HG03378 (cell line): ENCODE results near the gene LTV1.
A peak's percentile ranks its signal among the peaks of the same experiment; 100 is the strongest.

Experiments
- ATAC-seq: cut with Tn5 transposase; IDR thresholded peaks from one replicate; pipeline ENCODE4 v1.9.1; 2021; ENCODE audit warnings: mild to moderate bottlenecking, moderate library complexity; ENCODE audit not compliant: unreplicated experiment

The LTV1 gene

DNA sequence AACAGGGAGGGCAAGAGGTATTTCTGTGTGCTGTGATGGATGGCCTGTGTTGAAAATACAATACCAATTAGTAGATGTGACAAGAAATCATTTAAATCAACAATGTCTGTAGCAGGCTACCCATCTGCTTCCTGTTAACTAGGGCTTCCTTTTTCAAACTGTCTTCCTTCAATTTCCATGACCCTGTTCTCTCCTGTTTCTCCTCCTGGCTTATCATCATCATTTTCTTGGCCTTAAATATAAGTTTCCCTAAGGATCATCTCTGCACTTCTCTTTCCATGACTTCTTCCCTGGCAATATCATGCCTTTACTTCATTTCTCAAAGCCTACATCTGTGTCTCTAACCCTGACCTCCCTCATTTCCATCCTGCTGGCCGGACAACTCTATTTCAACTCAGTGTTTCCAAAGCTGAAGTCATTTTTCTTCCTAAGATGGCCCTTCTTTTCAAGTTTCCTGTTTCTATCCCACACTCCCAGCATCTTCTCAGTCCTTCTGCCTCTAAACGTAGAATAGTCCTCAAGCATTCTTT lies 39.3 kb downstream of the LTV1 start:
- no peak for ATAC-seq

DNA sequence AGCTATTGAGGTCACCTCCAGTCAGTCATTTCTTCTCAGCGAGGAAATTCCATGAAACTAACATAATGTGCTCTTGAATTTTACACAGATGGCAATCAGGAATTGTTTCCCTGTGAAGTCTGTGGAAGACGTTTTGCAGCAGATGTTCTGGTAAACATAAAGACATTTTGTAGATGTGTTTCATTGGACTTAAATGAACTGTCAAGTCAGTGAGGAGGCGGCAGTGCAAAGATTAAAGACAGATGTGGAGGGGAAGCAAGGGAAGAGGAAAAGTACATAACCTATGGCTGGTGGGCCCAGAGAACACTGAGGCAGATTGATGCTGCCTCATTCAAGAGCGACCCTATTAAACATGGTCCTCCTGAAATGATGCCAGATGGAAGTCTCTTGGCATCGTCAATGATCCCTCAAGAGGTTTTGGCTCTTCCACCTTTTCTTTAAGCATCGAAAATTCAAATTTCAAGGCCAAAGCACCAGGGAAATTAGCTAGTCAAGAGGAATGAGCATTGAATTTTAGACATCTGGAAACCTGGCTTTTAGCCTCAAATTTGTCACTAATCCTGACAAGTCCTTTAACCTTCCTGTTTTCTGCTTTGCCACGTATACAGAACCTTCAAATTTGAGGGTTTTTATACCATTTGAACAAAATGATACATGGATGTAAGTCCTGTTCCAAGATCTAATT lies 41.2 kb downstream of the LTV1 start:
- ATAC-seq, result no peak

DNA sequence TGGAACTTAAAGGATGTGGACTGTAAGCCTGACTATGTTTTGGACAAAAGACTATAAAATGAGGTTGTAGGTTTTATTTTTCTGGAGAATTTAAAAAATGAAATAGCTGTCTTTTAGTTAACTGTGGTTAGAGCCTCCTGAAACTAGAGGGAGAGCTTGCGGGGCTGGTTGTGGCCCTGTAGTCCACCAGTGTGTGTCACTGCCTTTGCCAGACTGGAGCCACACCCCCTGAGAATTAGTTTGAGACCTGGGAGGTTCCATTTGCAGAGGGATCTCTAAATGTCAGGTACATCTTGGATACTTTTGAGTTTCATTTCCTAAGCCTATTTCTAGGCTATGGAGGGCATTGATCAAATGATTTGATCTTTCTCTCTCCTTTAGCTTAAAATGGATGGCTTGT lies 42.0 kb downstream of the LTV1 start:
- ATAC-seq, result no peak

DNA sequence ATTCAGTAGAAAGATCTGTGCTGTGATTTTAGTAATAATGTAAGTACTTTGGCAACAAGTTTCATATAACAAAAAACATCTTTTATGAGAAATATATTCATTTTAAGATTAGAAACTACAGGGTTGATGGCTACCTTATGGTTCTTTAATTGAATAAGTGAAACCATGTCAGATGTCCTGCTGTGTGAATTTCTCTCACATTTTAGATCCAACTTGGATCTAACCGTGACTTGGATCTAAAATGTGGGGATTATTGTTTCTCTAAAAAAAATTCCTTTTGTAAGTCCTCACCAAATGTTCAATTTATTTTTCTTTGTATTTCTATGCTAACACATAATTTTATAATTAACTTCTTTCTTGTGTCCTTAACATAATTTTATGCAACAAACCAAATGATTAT lies 51.5 kb downstream of the LTV1 start:
- no peak for ATAC-seq

DNA sequence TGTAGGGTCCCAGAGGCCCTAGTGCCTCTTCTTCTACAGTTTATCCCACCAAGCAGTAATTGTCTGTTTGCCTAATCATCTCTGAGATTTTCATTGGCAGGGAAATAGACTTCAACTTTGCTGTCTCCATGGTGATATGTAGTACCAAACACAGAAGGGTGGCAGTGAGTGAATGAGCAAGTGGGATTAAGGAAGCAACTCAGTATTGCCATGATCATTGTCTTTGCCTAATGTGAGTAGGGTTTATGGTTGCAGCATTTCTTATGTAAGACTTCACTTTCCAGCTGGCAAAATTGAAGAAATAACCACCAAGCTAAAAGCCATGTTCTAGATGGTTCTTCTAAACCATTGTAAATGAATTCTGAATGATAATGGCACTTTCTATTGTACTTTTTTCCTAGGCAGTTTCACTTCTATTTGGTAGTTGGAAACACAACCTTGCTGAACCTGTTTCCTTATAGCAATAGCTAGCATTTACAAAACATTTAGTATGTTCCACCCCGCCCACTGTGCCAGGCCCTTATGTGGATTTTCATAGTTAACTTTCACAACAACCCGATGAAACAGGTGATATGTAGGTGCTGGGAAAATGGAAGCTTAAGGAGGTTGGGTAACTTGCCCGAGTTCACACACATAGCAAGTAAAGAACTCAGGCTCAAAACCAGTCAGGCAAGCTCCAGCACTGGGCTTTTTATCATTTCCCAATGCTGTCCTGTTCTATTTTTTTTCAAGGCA lies 53.2 kb downstream of the LTV1 start:
- no peak for ATAC-seq

DNA sequence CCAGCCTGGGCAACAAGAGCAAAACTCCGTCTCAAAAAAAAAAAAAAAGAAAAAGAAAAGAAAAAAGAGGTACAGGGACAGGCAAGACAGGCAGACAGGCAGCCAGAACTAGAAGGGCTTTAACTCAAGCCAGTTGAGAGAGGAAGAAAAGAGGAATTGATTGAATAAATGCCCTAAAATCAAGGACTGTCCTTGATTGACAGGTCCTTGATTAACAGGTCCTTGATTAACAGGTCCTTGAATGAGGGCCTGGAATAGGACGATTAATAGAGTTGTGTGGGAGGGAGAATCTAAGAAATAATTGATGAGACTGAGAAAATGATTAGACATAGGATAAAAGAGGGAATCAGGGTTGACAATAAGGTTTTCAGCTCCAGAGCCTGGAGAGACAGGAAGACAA lies 57.2 kb downstream of the LTV1 start:
- ATAC-seq, result no peak

DNA sequence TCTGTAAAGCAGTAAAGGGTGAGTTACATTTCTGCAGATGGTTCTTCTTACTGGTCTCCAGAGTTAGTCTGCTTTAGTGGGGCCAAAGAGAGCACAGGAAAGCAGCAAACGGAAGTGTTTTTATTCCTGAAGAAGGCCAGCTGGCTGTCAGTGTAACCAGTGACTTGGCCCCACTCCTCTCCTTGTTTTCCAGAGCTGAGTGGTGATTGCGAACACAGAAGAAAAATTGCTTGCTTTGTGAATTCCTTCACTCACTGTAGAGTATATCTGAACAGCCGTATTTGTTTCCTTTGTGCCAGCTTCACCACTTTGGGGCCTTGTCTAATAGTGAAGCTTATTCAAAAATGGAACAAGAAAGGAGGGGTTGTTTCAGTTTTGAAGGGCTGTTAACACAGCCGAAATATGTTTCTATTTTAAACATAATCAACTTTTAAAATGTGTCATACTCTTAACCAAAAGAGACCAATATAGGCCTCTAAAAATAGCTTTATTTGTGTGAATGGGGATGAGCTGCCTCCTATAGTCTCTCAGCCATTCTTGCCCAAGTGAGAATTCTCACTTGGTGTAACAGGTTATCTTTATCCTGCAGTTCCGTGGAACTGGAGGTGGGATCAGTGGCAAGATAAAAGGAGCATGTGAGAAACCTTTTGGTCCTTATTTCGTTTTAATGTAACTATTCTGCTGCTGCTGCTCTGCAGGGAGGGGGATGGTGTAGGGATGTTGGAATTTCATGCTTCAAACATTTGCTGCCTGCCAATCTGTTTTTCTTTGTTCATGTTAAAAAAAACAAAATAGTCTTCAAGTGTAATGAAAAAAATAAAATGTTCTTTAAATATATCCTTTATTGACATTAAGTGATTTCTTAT lies 59.0 kb downstream of the LTV1 start:
- ATAC-seq, result peak; percentile 99

DNA sequence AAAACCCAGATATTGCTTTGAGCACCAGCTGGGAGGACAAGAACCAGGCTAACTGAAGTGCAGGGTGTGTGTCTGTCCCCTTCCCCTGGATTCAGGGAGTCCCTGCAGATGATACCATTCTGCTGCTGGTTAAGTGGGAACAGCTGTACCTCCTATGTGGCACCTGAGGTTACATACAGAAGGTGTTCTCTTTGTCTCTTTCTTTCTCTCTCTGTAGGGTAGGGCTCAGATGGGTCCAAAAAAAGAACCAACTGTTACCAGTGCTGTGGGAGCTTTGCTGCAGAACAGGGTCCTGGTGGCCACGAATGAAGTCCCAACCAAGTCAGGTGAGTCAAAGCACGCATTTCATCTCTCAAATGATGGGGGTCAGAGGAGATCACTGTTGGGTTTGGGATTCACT lies 59.7 kb downstream of the LTV1 start:
- ATAC-seq, result no peak

DNA sequence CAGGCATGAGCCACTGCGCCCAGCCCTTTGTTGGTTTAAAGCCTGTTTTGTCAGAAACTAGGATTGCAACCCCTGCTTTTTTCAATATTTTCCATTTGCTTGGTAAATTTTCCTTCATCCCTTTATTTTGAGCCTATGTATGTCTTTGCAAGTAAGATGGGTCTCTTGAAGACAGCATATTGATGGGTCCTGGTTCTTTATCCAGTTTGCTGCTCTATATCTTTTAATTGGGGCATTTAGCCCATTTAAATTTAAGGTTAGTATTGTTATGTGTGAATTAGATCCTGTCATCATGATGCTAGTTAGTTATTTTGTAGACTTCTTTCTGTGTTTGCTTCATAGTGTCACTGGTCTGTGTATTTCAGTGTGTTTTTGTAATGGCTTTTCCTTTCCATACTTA lies 67.9 kb downstream of the LTV1 start:
- no peak for ATAC-seq

DNA sequence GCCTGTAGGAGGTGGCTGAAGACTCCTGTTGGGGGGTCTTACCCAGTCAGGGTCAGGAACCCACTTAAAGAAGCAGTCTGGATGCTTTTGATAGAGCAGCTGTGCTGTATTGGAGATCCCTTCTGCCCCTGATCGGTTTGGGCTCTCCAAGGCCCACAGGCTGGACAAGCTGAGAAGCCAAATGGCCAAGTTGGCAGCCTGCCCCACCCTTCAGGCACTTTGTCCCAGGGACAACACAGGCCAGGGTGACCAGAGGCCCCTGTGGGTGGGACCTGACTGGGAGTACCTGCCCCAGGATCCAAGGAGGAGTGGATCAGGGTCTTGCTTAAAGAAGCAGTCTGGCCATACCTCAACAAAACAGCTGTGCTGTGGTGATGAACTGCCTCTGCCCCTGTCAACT lies 69.5 kb downstream of the LTV1 start:
- no peak for ATAC-seq
